GM21737 (cell line): ENCODE measurements around the gene HERPUD2.

ENCODE experiments used
- ATAC-seq: cut with Tn5 transposase; IDR thresholded peaks from one replicate; pipeline ENCODE4 v1.9.1; 2021; ENCODE audit warnings: mild to moderate bottlenecking, moderate library complexity; ENCODE audit not compliant: unreplicated experiment

Gene HERPUD2

GRCh38 chr7:35694784-35695472, at the start of gene HERPUD2:
Gene HERPUD2, minus strand, starts transcription at chr7:35695135. Its CDS starts 805 bp downstream, at chr7:35694330.
- ATAC-seq = peak; percentile 89

- no peak for ATAC-seq
Observed at GRCh38 chr7:35738889-35739288, 44.0 kb upstream of the HERPUD2 start.

- ATAC-seq = no peak
Observed at GRCh38 chr7:35736725-35737124, 41.8 kb upstream of the HERPUD2 start.

GRCh38 chr7:35735396-35735795, 40.5 kb upstream of the HERPUD2 start:
- ATAC-seq = no peak

GRCh38 chr7:35734001-35734483, 39.1 kb upstream of the HERPUD2 start:
- ATAC-seq = no peak

GRCh38 chr7:35731349-35731748, 36.4 kb upstream of the HERPUD2 start:
- ATAC-seq = no peak

- peak; percentile 49 for ATAC-seq
Observed at GRCh38 chr7:35729061-35729783, 34.3 kb upstream of the HERPUD2 start.

GRCh38 chr7:35728412-35729060, 33.6 kb upstream of the HERPUD2 start:
- ATAC-seq = no peak

- no peak for ATAC-seq
Observed at GRCh38 chr7:35727571-35727970, 32.6 kb upstream of the HERPUD2 start.

- ATAC-seq = no peak
Observed at GRCh38 chr7:35726654-35727053, 31.7 kb upstream of the HERPUD2 start.

GRCh38 chr7:35725280-35725680, 30.3 kb upstream of the HERPUD2 start:
- ATAC-seq = peak; percentile 45

GRCh38 chr7:35723011-35723410, 28.1 kb upstream of the HERPUD2 start:
- ATAC-seq = no peak

- ATAC-seq = no peak
Observed at GRCh38 chr7:35722054-35722849, 27.3 kb upstream of the HERPUD2 start.

- ATAC-seq = no peak
Observed at GRCh38 chr7:35721288-35721687, 26.4 kb upstream of the HERPUD2 start.

- ATAC-seq = no peak
Observed at GRCh38 chr7:35720849-35721248, 25.9 kb upstream of the HERPUD2 start.

GRCh38 chr7:35720032-35720431, 25.1 kb upstream of the HERPUD2 start:
- no peak for ATAC-seq

GRCh38 chr7:35718047-35718446, 23.1 kb upstream of the HERPUD2 start:
- no peak for ATAC-seq

GRCh38 chr7:35717516-35717915, 22.6 kb upstream of the HERPUD2 start:
- no peak for ATAC-seq

- ATAC-seq = no peak
Observed at GRCh38 chr7:35717013-35717412, 22.1 kb upstream of the HERPUD2 start.

GRCh38 chr7:35716038-35716803, 21.3 kb upstream of the HERPUD2 start:
- ATAC-seq = no peak
